Tibial nerve (tissue), 4 donors: ENCODE measurements around the gene RASA1. TPM values are rescaled to one million over a fixed set of nuclear protein-coding genes. Genes with fewer than 3 reads are reported as not detected.
"Not testable (repeated sequence)": the region's sequence is repeated elsewhere in the genome, so short reads cannot be mapped to it uniquely, and the experiment has no call there.

Experiments used
- DNase-seq, 2 donors: peaks; one replicate each; pipeline ENCODE4 v3.0.0-alpha.2; 2019; ENCODE audit warnings: low spot score in 2 of 2
- H3K27ac ChIP-seq, 4 donors: fragments of 200-600 bp; sonication (generic) in 3 of 4; one replicate each; pipeline ENCODE4 v1.5.1; 2017 to 2019; ENCODE audit warnings: mild to moderate bottlenecking in 1 of 4
- H3K27me3 ChIP-seq, 2 donors: fragments of 200-600 bp; sonication (generic) in 1 of 2; one replicate each; pipeline versions ENCODE4 v1.5.1 to v1.6.0; 2017 to 2019
- H3K36me3 ChIP-seq, 3 donors: fragments of 200-600 bp; sonication (generic); one replicate each; pipeline ENCODE4 v1.5.1; 2018 to 2019
- H3K4me1 ChIP-seq, 4 donors: fragments of 200-600 bp; sonication (generic) in 3 of 4; one replicate each; pipeline ENCODE4 v1.5.1; 2017 to 2019
- H3K4me3 ChIP-seq, 4 donors: fragments of 200-600 bp; sonication (generic) in 3 of 4; one replicate each; pipeline ENCODE4 v1.5.1; 2017 to 2019; ENCODE audit warnings: mild to moderate bottlenecking in 1 of 4, moderate library complexity in 1 of 4
- H3K9me3 ChIP-seq, 4 donors: fragments of 200-600 bp; sonication (generic) in 3 of 4; one replicate each; pipeline ENCODE4 v1.5.1; 2017 to 2019
- CTCF ChIP-seq, 5 experiments: fragments of 200-600 bp in 3 of 5; fragments of 450-650 bp in 2 of 5; sonication (generic) in 3 of 5; IDR thresholded peaks; one replicate each; pipeline ENCODE4 v1.5.1; 2016 to 2019; ENCODE audit warnings: antibody characterized with exemption in 5 of 5, mild to moderate bottlenecking in 3 of 5, moderate library complexity in 2 of 5
- EP300 ChIP-seq, 2 donors: sonication (generic); formaldehyde crosslinking; IDR thresholded peaks; one replicate each; pipeline ENCODE4 v1.6.1; 2017; ENCODE audit warnings: antibody characterized with exemption in 2 of 2, mild to moderate bottlenecking in 1 of 2
- POLR2A ChIP-seq, 2 donors: fragments of 450-650 bp; IDR thresholded peaks; one replicate each; pipeline ENCODE4 v1.6.1; 2017; ENCODE audit warnings: antibody characterized with exemption in 2 of 2, mild to moderate bottlenecking in 2 of 2, moderate library complexity in 2 of 2
- WGBS, 2 donors: methylation state at CpG; one replicate each; pipeline ENCODE4 v1.1.5; 2018; 5-methylcytosine and 5-hydroxymethylcytosine counted together
- total RNA-seq, 4 donors: library from RNA; depleted of rRNA; stranded (reverse); fragments of >200 nt; gene quantifications; one replicate each; pipeline ENCODE4 v1.1.0, GENCODE V29; 2016

The RASA1 gene
- total RNA-seq, 4 donors from 2014 or later, result 26.9 to 40.6 (median 33.7) TPM

- Histone ChIP-seq H3K4me3 (no peak overlapping the region), H3K27ac (no peak overlapping the region), H3K9me3 (no peaks in the 10 kb centered on the region), H3K27me3 (no peaks in the 10 kb centered on the region), H3K4me1 (peaks cover 0 to 20% (median 2%) of the 10 kb centered on the region in 4 donors), H3K36me3 (peaks cover 0 to 17% (median 0%) of the 10 kb centered on the region in 3 donors)
- no peak for DNase-seq
- 55 to 65% methylated on average over 2 of the region's 2 CpGs for WGBS, 2 donors
- TF ChIP-seq CTCF (IDR thresholded peaks at IDR 0.05) (no peak), EP300 (IDR thresholded peaks at IDR 0.05) (no peak), POLR2A (IDR thresholded peaks at IDR 0.05) (no peak)
Observed at GRCh38 chr5:87300744-87301143, 33.1 kb downstream of the RASA1 start.

- Histone ChIP-seq H3K4me3 (no peak overlapping the region), H3K27me3 (no peaks in the 10 kb centered on the region), H3K4me1 (peaks cover 0 to 13% (median 2%) of the 10 kb centered on the region in 4 donors), H3K9me3 (no peaks in the 10 kb centered on the region), H3K36me3 (peaks cover 0 to 23% (median 0%) of the 10 kb centered on the region in 3 donors), H3K27ac (no peak overlapping the region)
- TF ChIP-seq EP300 (IDR thresholded peaks at IDR 0.05) (no peak), POLR2A (IDR thresholded peaks at IDR 0.05) (no peak), CTCF (IDR thresholded peaks at IDR 0.05) (no peak)
- DNase-seq, result no peak
Observed at GRCh38 chr5:87302061-87302460, 34.4 kb downstream of the RASA1 start.

DNA sequence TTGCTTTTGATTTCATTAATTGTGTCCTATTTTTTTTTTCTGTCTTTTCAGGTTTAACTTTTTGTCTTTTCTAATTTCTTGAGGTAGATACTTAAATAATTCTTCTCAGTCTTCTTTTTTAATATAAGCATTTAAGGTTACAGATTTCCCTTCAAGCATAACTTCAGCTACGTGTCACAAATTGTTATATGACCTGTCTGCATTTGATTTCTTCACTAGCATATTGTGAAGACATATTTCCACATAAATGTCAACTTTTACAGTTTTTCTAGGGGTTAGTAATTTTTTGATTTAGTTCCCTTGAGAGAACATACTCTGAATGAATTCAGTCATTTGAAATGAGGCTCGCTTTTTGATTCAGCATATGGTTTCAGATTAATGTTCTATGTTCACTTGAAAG is 35.6 kb downstream of the RASA1 start:
- no peak for TF ChIP-seq CTCF (IDR thresholded peaks at IDR 0.05)
- TF ChIP-seq EP300 (IDR thresholded peaks at IDR 0.05), result no peak
- TF ChIP-seq POLR2A (IDR thresholded peaks at IDR 0.05), result no peak
- no peaks in the 10 kb centered on the region for H3K9me3 ChIP-seq
- no peak for DNase-seq
- WGBS, 2 donors, result 94 to 95% methylated on average over 2 of the region's 2 CpGs
- peaks cover 0 to 23% (median 0%) of the 10 kb centered on the region in 3 donors for H3K36me3 ChIP-seq
- no peak overlapping the region for H3K27ac ChIP-seq
- H3K27me3 ChIP-seq, result no peaks in the 10 kb centered on the region
- H3K4me1 ChIP-seq, result peaks cover 0 to 8% (median 2%) of the 10 kb centered on the region in 4 donors
- H3K4me3 ChIP-seq, result no peak overlapping the region

GRCh38 chr5:87306090-87306489 is 38.4 kb downstream of the RASA1 start:
- H3K4me3 ChIP-seq, DNase-seq, H3K9me3 ChIP-seq, H3K27me3 ChIP-seq, H3K27ac ChIP-seq: not testable (repeated sequence)
- Histone ChIP-seq H3K36me3 (peaks cover 0 to 23% (median 0%) of the 10 kb centered on the region in 3 donors), H3K4me1 (peaks cover 0 to 15% (median 0%) of the 10 kb centered on the region in 4 donors)
- WGBS, 2 donors, result 97 to 98% methylated on average over 2 of the region's 2 CpGs

DNA sequence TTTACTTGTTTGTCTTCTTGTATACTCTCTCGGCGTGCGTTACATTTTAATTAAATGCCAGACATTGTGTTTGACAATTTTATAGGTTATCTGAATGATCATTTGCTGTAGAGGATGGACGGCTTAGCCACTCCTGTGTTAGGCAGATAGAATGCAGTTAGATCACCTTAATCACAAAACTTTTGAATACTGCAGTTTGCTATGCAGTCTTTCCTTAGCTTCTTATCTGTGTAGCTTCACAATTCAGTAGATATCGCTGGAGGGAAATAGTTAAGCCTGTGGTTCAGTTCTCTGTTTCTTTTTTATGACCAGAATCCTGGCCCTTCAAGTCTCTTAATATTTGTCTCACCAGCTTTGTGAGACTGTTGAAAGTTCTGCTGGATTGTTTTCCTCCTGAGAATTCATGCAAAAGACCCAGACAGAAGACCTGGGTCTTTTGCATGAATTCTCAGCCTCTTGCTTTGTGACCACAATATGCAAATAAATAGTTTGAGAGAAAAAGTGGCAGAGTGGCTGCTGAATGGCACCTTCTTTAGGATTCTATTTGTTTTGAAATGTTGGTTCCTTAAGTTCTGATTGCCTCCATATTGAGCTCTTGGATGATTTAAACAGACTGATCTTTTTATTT is 40.2 kb downstream of the RASA1 start:
- Histone ChIP-seq H3K4me3 (no peak overlapping the region), H3K4me1 (peaks cover 0 to 26% (median 0%) of the 10 kb centered on the region in 4 donors), H3K9me3 (no peaks in the 10 kb centered on the region), H3K27ac (no peak overlapping the region), H3K36me3 (peaks cover 0 to 23% (median 0%) of the 10 kb centered on the region in 3 donors), H3K27me3 (no peaks in the 10 kb centered on the region)
- TF ChIP-seq EP300 (IDR thresholded peaks at IDR 0.05) (no peak), POLR2A (IDR thresholded peaks at IDR 0.05) (no peak), CTCF (IDR thresholded peaks at IDR 0.05) (no peak)
- 93 to 96% methylated on average over 5 of the region's 5 CpGs for WGBS, 2 donors
- no peak for DNase-seq
